Duodenal mucosa (tissue), 2 donors: ENCODE measurements around the gene C9orf152.

ENCODE experiments used
- H3K27ac ChIP-seq: one replicate; pipeline ENCODE4 v1.7.0; 2013; ENCODE audit warnings: low read depth, low read length
- H3K27me3 ChIP-seq, 2 donors: one replicate each; pipeline ENCODE4 v1.7.0; 2013; ENCODE audit warnings: low read length in 2 of 2, control low read depth in 1 of 2; ENCODE audit not compliant: insufficient read depth in 2 of 2, control insufficient read depth in 1 of 2
- H3K36me3 ChIP-seq, 2 donors: one replicate each; pipeline ENCODE4 v1.7.0; 2013; ENCODE audit warnings: low read length in 2 of 2, control low read depth in 1 of 2; ENCODE audit not compliant: insufficient read depth in 2 of 2, control insufficient read depth in 1 of 2
- H3K4me1 ChIP-seq, 2 donors: one replicate each; pipeline ENCODE4 v1.7.0; 2013; ENCODE audit warnings: low read length in 2 of 2, control low read depth in 1 of 2; ENCODE audit not compliant: insufficient read depth in 2 of 2, control insufficient read depth in 1 of 2
- H3K4me3 ChIP-seq, 2 donors: one replicate each; pipeline ENCODE4 v1.7.0; 2013; ENCODE audit warnings: low read length in 2 of 2, low read depth in 1 of 2
- H3K9ac ChIP-seq, 2 donors: one replicate each; pipeline ENCODE4 v1.7.0; 2013; ENCODE audit warnings: low read length in 2 of 2, low read depth in 1 of 2
- H3K9me3 ChIP-seq, 2 donors: one replicate each; pipeline ENCODE4 v1.7.0; 2013; ENCODE audit warnings: low read length in 2 of 2, control low read depth in 1 of 2; ENCODE audit not compliant: control insufficient read depth in 1 of 2

The C9orf152 gene

DNA sequence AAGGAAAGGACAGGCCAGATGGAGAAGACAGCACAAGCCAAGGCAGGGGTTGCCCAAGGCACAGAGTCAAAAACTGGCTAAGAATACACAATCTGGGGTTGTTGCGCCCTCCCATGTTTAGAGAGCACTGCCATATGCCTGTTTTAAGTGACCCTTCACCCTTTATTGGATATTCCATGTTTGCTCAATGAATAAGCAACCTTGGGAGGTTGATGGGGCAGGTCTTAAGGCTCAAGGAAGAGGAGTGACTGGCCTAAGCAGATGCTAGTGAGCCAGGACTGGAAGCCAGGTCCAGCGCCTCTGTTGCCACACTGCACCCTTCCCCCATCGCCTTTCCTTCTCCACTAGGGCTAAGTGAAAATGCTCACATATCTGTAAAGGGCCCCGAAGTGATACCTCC lies 41.6 kb upstream of the C9orf152 start:
- Histone ChIP-seq H3K4me3 (no peak overlapping the region), H3K4me1 (peaks cover 12 to 32% of the 10 kb centered on the region in 2 donors), H3K27me3 (no peaks in the 10 kb centered on the region), H3K27ac (no peak overlapping the region), H3K9me3 (no peaks in the 10 kb centered on the region), H3K9ac (no peak overlapping the region), H3K36me3 (peaks cover 17 to 51% of the 10 kb centered on the region in 2 donors)

DNA sequence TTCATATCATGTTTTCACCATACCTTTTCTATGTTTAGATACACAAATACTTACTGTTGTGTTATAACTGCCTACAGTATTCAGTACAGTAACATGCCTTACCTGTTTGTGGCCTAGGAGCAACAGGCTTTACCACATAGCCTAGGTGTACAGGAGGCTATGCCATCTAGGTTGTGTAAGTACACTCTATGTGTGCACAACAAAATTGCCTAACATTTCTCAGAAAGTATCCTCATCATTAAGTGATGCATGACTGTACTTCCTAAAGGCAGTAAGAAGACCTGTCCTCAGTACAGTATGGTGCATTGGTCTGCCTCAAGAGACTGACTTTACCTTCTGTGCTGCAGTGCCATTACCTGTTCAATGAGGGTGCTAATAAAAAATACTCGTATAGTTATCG lies 40.4 kb upstream of the C9orf152 start:
- peaks cover 7 to 22% of the 10 kb centered on the region in 2 donors for H3K4me1 ChIP-seq
- H3K9ac ChIP-seq, result no peak overlapping the region
- peaks cover 22 to 60% of the 10 kb centered on the region in 2 donors for H3K36me3 ChIP-seq
- no peaks in the 10 kb centered on the region for H3K9me3 ChIP-seq
- no peaks in the 10 kb centered on the region for H3K27me3 ChIP-seq
- H3K4me3 ChIP-seq, result no peak overlapping the region
- H3K27ac ChIP-seq, result no peak overlapping the region

DNA sequence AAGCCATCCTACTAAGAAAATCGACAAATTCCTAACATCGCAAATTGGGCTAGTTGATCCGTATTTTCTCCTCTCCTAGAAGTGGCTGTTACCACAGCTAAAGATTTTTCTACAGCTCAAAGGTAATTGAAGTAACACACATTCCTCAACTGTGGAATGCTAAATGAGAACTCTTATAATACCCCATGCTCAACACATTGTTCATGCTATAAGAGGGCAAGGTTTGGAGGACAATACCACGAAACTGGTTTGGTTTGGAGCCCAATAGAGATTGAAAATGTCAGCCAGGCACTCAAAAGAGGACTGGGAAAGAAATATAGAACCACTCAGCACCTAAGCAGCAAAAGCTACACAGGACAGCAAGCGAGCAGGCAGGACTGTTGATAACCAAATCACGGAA lies 38.3 kb upstream of the C9orf152 start:
- H3K4me1 ChIP-seq, result peaks cover 7 to 18% of the 10 kb centered on the region in 2 donors
- H3K9ac ChIP-seq, result no peak overlapping the region
- H3K4me3 ChIP-seq, result no peak overlapping the region
- H3K9me3 ChIP-seq, result no peaks in the 10 kb centered on the region
- H3K36me3 ChIP-seq, result peaks cover 27 to 70% of the 10 kb centered on the region in 2 donors
- no peak overlapping the region for H3K27ac ChIP-seq
- no peaks in the 10 kb centered on the region for H3K27me3 ChIP-seq

DNA sequence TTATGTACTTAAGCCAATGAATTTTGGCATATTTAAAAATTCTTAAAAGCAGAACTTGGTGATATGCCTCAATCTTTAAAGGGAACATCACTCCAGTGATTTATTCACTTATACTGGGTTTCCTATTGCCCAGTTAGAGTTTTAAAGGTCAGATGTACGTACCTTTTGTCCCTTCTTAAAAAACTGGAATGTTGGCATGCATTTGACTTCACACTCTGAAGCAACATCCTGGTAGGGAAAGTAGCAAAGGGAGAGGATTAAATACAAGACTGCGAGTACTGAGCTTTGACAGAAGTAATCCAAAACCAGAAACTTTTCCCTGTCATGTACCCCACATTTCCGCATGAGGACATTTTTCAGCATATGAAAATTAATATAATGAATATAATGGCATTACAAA lies 36.7 kb upstream of the C9orf152 start:
- Histone ChIP-seq H3K4me3 (no peak overlapping the region), H3K9ac (no peak overlapping the region), H3K36me3 (peaks cover 27 to 59% of the 10 kb centered on the region in 2 donors)

DNA sequence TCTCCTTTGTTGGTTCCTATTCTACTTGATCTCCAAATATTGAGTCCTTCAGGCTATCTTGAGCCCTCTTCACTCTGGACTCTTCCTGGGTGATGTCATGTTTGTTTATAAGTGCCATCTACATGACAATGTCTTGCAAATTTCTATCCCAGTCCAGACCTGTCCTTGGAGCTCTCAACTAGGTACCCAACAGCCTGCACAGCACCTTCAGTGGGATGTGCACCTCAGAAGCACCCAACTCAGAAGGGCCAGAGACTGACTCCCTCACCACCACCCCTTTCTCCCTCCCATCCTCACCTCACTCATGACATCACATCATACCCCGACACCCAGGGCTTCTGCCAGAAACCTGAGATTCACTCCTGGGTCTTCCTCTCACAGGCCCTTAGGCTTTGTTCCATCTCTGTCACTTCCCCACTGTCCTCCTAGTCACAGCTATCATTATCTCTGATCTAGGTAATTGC lies 33.9 kb upstream of the C9orf152 start:
- Histone ChIP-seq H3K27ac (no peak overlapping the region), H3K4me3 (no peak overlapping the region), H3K9me3 (no peaks in the 10 kb centered on the region), H3K4me1 (no peaks in the 10 kb centered on the region), H3K36me3 (peaks cover 16 to 40% of the 10 kb centered on the region in 2 donors), H3K9ac (no peak overlapping the region), H3K27me3 (no peaks in the 10 kb centered on the region)

More for the DNA sequence above, 36.7 kb upstream of the C9orf152 start:
- Histone ChIP-seq H3K4me1 (peaks cover 2 to 4% of the 10 kb centered on the region in 2 donors), H3K9me3 (no peaks in the 10 kb centered on the region), H3K27ac (no peak overlapping the region), H3K27me3 (no peaks in the 10 kb centered on the region)

DNA sequence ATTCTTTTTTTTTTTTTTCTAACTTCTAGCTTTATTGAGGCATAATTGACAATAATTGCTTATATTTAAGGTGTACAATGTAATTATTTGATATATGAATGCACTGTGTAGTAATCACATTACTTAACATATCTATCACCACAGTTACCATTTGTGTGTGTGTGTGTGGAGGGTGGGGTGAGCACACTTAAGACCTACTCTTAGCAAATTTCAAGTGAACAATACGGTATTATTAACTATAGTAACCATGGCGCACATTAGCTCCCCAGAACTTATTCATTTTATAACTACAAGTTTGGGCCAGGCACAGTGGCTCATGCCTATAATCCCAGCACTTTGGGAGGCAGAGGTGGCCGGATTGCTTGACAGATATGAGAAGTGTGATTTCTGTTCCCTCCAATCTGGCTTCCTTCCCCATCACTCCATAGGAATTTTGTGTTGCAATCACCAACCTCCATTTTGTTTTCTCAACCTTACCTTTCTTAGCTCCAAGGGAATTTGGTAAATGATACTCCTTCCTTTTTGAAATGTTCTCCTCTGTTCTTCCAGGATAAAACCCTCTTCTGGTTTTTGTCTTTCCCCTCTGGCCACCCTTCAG lies 33.4 kb upstream of the C9orf152 start:
- Histone ChIP-seq H3K36me3 (peaks cover 13 to 35% of the 10 kb centered on the region in 2 donors), H3K27ac (no peak overlapping the region), H3K4me3 (no peak overlapping the region), H3K4me1 (no peaks in the 10 kb centered on the region), H3K9me3 (no peaks in the 10 kb centered on the region), H3K9ac (no peak overlapping the region), H3K27me3 (no peaks in the 10 kb centered on the region)

DNA sequence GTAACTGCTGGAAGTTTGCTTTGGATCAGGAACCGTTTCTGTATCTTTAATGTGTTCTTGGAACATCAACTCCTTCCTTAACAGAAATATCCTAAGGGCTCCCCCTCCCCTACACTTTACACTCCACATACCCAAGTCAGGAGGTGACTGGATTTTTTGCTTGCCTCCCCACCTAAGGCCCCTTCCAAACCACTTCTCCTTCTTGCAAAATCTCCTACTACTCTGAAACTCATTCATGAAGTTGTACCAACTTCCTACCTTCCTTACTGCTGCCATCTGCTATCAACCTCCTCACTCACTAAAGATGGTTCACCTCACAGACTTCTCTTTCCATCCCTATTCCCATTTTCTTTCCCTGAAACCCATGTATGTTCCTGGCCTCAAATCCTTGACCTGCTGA lies 32.2 kb upstream of the C9orf152 start:
- Histone ChIP-seq H3K9ac (no peak overlapping the region), H3K27ac (no peak overlapping the region), H3K4me1 (no peaks in the 10 kb centered on the region), H3K9me3 (no peaks in the 10 kb centered on the region), H3K4me3 (no peak overlapping the region), H3K27me3 (no peaks in the 10 kb centered on the region), H3K36me3 (peaks cover 11 to 25% of the 10 kb centered on the region in 2 donors)

DNA sequence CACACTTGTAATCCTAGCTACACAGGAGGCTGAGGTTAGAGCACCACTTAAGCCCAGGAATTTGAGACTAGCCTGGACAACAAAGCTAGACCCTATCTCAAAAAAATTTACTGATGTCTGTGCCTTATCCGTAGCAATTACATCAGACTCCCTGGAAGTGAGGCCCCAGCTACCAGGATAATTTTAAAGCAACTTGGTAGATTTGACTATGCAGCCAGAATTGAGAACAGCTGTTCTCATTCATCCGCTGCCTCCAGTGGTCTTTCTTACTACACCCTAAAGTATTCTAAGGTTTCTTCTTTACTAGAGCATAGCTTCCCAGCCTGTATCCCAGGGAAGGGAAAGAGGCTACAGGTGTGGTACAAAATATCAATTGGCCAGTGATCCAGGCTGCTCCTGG lies 20.4 kb upstream of the C9orf152 start:
- H3K9me3 ChIP-seq, result no peaks in the 10 kb centered on the region
- no peak overlapping the region for H3K4me3 ChIP-seq
- no peaks in the 10 kb centered on the region for H3K36me3 ChIP-seq
- H3K9ac ChIP-seq, result no peak overlapping the region
- H3K27me3 ChIP-seq, result no peaks in the 10 kb centered on the region
- H3K27ac ChIP-seq, result no peak overlapping the region
- H3K4me1 ChIP-seq, result no peaks in the 10 kb centered on the region

DNA sequence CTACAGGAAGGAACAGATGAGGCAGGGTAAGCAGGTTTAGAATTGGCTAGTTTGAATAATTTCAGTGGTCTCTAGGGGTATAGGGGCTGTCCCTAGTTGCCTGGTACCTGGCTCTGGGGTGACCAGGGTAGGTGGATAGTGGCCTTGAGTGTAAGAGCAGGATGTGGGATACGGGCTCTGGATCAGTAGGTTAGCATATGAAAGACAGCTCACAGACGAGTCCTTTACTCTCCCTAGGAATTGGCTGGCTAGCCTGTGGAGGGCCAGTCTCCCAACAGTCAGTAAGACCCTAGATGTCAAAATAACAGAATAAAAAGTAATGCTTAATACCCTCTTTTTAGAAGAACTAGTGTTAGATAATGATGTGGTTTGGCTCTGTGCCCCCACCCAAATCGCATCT lies 16.6 kb upstream of the C9orf152 start:
- H3K27me3 ChIP-seq, result no peaks in the 10 kb centered on the region
- H3K4me3 ChIP-seq, result no peak overlapping the region
- no peaks in the 10 kb centered on the region for H3K9me3 ChIP-seq
- H3K27ac ChIP-seq, result no peak overlapping the region
- no peaks in the 10 kb centered on the region for H3K36me3 ChIP-seq
- peaks cover 5 to 6% of the 10 kb centered on the region in 2 donors for H3K4me1 ChIP-seq
- no peak overlapping the region for H3K9ac ChIP-seq

DNA sequence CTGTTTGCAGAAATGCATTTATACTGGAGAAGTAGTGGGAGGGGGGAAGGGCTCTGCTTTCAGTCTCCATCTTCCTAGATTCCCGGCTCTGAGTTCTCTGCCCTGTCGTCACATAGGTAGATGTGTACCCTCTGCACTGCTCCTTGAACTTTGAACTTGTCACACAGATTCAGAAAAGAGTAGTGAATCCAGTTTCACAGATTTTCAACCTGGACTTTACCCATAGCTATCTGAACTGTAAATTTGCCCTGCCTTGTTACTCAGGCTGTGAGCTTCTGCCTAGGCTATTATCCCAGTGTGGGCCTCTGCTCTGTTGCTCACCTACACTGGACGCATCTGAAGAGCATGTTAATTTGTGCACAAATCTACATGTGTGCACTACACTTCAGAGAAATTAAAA lies 12.8 kb upstream of the C9orf152 start:
- H3K9me3 ChIP-seq, result no peaks in the 10 kb centered on the region
- H3K27me3 ChIP-seq, result no peaks in the 10 kb centered on the region
- peaks cover 5 to 6% of the 10 kb centered on the region in 2 donors for H3K4me1 ChIP-seq
- H3K4me3 ChIP-seq, result no peak overlapping the region
- H3K27ac ChIP-seq, result no peak overlapping the region
- H3K9ac ChIP-seq, result no peak overlapping the region
- no peaks in the 10 kb centered on the region for H3K36me3 ChIP-seq
